22Rv1 (cell line): ENCODE measurements around the gene CFL1.

Source experiments
- H3K27ac ChIP-seq: fragments of 450-650 bp; 2 replicates; pipeline ENCODE4 v1.5.1; 2017
- CTCF ChIP-seq: fragments of 450-650 bp; IDR thresholded peaks from 2 replicates; pipeline ENCODE4 v1.5.1; 2017; ENCODE audit warnings: mild to moderate bottlenecking
- ZFX ChIP-seq: fragments of 450-650 bp; IDR thresholded peaks from 2 replicates; pipeline ENCODE4 v1.6.1; 2017; ENCODE audit warnings: antibody characterized with exemption, borderline replicate concordance

Gene CFL1

GRCh38 chr11:65882120-65883057, 24.4 kb upstream of the CFL1 start:
- H3K27ac ChIP-seq, result no peak overlapping the region
- no peak for TF ChIP-seq CTCF
- TF ChIP-seq ZFX, result no peak

GRCh38 chr11:65880844-65881421, 23.0 kb upstream of the CFL1 start:
- H3K27ac ChIP-seq, result no peak overlapping the region
- TF ChIP-seq CTCF (no peak), ZFX (no peak)

DNA sequence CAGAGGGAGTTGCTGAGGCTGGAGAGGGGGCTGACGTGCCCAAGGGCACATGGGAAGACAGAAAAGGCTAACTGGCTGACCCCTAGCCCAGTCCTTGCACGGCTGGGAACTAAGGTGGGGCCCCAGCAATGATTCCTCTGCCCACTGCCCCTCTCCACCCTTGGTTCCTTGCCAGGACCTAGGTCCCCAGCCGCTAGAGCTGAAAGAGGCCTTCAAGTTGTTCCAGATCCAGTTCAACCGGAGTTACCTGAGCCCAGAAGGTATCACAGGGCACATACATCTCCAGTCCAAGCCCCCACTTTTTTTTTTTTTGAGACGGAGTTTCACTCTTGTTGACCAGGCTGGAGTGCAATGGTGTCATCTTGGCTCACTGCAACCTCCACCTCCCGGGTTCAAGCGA, 22.0 kb upstream of the CFL1 start:
- TF ChIP-seq ZFX (no peak), CTCF (no peak)
- H3K27ac ChIP-seq, result no peak overlapping the region

- H3K27ac ChIP-seq, result no peak within 1 kb of the TSS
- no peak for TF ChIP-seq ZFX
- no peak for TF ChIP-seq CTCF
Measured at GRCh38 chr11:65879617-65880016, 21.6 kb upstream of the CFL1 start, which contains the start of gene CTSW. Gene CTSW (plus strand): TSS chr11:65879837. CDS start chr11:65879855, 18 bp downstream.

GRCh38 chr11:65873318-65874156, 15.6 kb upstream of the CFL1 start:
- H3K27ac ChIP-seq, result 0 out of 2 replicates have a peak overlapping the region, but pooled peaks have one; percentile 34
- TF ChIP-seq CTCF, result no peak

- TF ChIP-seq CTCF (no peak), ZFX (no peak)
- H3K27ac ChIP-seq, result 0 out of 2 replicates have a peak within 1 kb of the TSS, but pooled peaks have one; percentile 34
Measured at GRCh38 chr11:65872586-65873317, 14.8 kb upstream of the CFL1 start, which contains the start of gene EFEMP2. Gene EFEMP2 (minus strand): TSS chr11:65872800. CDS start chr11:65872354, 446 bp downstream.
